ES-I3 (cell line): ENCODE results near the gene UMOD.

Source experiments
- H3K36me3 ChIP-seq: 2 replicates; pipeline ENCODE4 v1.6.1; 2013; ENCODE audit warnings: mild to moderate bottlenecking, low read length, control low read depth, moderate library complexity; ENCODE audit not compliant: insufficient read depth
- H3K4me1 ChIP-seq: 2 replicates; pipeline ENCODE4 v1.6.1; 2013; ENCODE audit warnings: mild to moderate bottlenecking, control low read depth, low read length; ENCODE audit not compliant: insufficient read depth
- H3K9ac ChIP-seq: 2 replicates; pipeline ENCODE4 v1.6.1; 2013; ENCODE audit warnings: low read depth, mild to moderate bottlenecking, low read length, moderate library complexity
- H3K9me3 ChIP-seq: 2 replicates; pipeline ENCODE4 v1.6.1; 2013; ENCODE audit warnings: mild to moderate bottlenecking, low read length, moderate library complexity; ENCODE audit not compliant: control insufficient read depth, insufficient read depth

Gene UMOD

DNA sequence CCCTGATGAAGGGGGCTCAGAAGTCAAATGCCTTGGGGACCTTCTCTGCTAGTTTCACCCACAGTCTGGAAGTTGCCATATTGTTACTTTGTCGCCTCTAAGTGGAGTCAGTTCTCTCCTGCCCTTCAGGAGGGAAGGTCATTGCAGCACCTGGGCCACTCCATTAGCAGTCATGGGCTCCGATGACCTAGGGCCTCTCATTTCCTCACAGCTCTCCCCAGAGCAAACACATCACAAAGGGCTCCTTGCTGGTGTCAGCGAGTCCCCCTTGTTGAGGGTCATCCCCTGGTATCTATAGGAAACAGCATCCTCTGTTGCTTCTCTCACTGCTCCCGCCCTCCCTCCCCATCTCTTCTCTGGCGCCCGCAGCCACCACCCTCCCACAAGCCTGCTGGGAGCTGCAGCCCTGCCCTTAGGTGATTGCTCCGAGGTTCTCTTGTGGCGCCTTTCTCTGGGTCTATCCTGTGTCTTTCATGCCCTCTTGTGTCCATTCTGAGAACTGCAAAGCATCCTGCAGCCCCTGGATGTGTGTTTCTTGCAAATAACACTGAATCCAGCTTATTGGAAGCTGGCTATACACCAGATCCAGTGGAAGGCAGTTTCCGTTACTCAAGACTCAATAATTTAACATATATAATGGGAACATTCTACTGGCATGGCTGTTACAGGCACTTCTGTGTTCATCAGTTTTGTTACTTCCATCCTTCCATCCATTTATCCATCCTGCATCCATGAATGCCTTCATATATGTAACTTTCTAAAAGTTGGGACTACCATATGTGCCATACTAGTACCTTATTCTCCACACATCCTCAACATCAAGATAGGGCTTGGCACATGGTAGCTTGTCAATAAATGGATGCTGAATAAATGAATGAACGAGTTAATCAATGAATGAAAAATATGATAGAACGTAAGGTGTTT, 30.9 kb upstream of the UMOD start:
- Histone ChIP-seq H3K9me3 (no peaks in the 10 kb centered on the region), H3K9ac (no peak overlapping the region), H3K36me3 (no peaks in the 10 kb centered on the region), H3K4me1 (no peaks in the 10 kb centered on the region)

DNA sequence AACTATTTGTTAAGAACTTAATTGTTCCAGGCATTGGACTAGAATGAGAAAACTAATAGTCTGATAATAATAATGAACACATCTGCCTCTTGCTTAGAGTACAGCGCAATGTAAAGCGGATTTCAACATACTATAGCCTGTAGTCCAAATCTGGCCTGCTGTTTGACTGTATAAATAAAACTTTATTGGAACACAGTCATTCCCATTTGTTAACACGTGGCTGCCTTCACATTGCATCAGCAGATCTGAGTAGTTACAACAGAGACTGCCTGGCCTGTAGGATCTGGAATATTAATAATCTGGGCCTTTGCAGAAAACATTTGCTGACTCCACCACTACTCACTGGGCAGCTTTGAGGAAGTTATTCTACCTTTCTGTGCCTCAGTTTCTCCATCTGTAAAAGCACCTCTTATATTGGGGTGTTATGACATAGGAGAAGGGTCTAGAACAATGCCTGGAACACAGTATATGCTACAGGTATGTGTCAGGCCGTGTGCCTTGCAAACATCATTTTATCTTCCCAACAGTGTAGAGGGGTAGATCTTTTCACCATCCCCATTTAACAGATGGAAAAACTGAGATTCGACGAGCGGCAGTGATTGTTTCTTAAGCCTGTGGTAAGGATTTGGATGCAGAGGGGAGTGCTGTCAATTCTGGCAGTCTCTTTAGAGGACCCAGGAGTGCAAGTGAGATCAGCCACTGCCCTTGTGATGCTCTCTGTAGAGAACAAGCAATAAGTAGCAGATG, 29.9 kb upstream of the UMOD start:
- H3K9ac ChIP-seq: no peak overlapping the region
- H3K36me3 ChIP-seq: no peaks in the 10 kb centered on the region
- no peaks in the 10 kb centered on the region for H3K4me1 ChIP-seq
- no peaks in the 10 kb centered on the region for H3K9me3 ChIP-seq

DNA sequence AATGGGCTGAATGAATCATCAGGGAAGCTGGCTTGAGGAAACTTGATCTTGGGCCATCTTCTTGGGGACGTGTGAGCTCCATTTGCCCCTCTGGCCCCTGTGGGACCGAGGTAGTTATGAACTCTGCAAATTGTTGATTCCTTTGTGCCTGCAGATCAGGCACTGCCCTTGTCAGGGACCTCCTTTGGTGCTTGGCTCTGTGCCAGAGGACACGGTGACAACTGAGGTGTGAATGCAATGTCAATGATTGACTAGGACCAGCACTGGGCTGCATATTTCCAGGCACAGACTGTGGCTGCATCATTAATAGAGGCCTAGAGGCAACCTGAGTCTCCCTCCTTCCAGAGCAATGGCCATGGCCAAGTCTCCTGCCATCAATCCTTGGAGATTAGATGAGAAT, 28.3 kb upstream of the UMOD start:
- no peak overlapping the region for H3K9ac ChIP-seq
- H3K4me1 ChIP-seq: no peaks in the 10 kb centered on the region
- H3K9me3 ChIP-seq: no peaks in the 10 kb centered on the region
- no peaks in the 10 kb centered on the region for H3K36me3 ChIP-seq

DNA sequence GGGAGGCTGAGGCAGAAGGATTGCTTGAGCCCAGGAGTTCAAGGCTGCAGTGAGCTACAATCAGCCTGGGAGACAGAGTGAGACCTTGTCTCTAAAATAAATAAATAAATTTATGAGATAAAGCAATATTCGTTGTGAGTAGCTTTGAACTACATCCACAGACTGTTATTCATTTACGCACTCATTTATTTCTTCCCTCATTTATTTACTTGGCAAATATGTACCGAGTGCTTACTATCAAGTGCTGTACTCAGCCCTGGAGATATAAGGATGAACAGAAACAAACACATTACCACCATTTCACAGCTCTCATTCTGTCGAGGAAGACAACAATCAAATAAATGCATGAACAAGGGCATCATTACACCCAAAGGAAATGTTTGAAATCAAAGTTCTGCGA, 24.7 kb upstream of the UMOD start:
- H3K9me3 ChIP-seq: 0 out of 2 replicates have a peak, but pooled peaks cover 2% of the 10 kb centered on the region
- H3K9ac ChIP-seq: no peak overlapping the region

DNA sequence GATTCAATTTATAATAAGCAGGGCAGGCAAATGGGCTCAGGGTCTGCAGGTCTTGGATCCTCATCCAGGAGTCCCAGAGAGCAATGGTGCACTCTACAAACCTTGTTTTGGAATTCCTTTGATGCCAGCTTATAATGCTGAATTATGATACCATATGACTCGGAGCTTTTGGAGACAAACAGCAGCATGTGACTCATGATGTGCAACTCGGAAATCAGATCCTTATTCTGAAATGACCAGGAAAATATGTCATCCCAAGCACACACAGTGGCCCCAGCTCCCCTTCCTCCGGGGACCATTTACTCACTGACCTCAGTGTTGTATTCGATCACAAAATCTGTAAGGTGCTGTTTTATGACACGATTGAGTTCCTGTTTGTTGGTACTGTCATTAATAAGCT, 20.2 kb upstream of the UMOD start:
- Histone ChIP-seq H3K36me3 (no peaks in the 10 kb centered on the region), H3K9me3 (0 out of 2 replicates have a peak, but pooled peaks cover 2% of the 10 kb centered on the region), H3K4me1 (no peaks in the 10 kb centered on the region), H3K9ac (no peak overlapping the region)

More for the DNA sequence above, 24.7 kb upstream of the UMOD start:
- Histone ChIP-seq H3K36me3 (no peaks in the 10 kb centered on the region), H3K4me1 (no peaks in the 10 kb centered on the region)

DNA sequence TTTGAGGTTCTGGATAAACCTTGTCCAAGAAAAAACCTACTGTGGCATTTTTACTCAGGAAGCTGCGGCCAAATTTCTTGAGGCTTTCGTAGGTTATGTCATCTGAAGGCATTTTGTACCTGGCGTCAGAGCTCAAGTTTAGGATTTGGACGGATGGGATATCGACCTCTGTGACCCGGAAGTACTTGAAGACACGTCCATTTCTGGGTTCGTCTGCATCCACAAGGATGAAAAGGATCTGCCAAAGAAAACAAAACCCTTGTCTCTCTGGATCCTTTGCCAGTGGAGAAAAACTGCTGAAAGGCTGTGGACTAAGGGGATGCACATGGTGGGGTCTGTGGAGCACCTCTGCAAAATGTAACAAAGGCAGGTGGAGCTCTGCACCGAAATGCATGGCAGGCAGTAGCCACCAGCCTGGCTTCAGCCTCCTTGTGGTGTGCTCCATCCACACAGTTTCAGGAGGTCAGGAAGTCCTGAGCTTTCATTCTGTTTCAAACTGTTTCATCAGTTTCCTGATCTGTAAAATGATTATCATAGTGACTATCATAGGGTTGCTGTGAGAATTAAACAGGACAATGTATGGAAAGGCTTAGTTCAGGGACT, 17.0 kb upstream of the UMOD start:
- H3K9ac ChIP-seq: no peak overlapping the region
- H3K9me3 ChIP-seq: 0 out of 2 replicates have a peak, but pooled peaks cover 1% of the 10 kb centered on the region
- no peaks in the 10 kb centered on the region for H3K36me3 ChIP-seq
- no peaks in the 10 kb centered on the region for H3K4me1 ChIP-seq

DNA sequence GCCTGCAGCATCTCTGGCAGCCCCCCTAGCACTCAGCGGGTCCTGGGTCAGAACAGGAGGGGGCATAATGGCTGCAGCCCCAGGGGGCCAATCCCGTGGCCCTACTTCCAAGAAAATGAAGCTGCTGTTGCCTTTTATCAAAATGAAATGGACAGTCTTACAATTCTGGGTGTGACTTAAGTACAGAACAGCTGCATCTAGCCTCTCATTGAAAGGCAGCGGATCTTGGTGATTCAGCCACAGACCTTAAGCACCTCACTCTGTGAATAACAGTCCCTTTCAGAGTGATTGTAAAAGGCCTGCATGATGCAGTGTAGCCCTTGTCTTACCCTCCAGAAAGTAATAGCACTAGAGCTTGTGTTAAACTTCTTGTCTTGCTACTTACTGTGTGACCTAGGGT, 11.5 kb upstream of the UMOD start:
- no peak overlapping the region for H3K9ac ChIP-seq
- no peaks in the 10 kb centered on the region for H3K9me3 ChIP-seq
- no peaks in the 10 kb centered on the region for H3K4me1 ChIP-seq
- H3K36me3 ChIP-seq: no peaks in the 10 kb centered on the region

DNA sequence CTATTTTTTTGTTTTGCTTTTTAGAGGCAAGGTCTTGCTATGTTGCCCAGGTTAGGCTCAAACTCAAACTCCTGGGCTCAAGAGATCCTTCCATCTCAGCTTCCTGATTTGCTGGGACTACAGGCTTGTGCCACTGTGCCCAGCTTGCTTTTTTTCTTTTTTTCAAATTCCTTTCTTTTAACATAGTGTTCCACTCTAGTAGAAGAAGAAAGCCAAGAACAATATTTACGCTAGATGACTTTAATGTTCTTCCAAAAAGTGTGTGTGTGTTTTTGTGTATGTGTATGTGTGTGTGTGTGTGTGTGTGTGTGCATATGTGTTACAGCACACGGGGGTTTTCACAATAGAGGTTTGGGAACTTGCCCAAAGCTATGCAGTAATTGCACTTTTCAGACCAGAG, 10.7 kb upstream of the UMOD start:
- H3K36me3 ChIP-seq: no peaks in the 10 kb centered on the region
- H3K4me1 ChIP-seq: no peaks in the 10 kb centered on the region
- no peaks in the 10 kb centered on the region for H3K9me3 ChIP-seq

DNA sequence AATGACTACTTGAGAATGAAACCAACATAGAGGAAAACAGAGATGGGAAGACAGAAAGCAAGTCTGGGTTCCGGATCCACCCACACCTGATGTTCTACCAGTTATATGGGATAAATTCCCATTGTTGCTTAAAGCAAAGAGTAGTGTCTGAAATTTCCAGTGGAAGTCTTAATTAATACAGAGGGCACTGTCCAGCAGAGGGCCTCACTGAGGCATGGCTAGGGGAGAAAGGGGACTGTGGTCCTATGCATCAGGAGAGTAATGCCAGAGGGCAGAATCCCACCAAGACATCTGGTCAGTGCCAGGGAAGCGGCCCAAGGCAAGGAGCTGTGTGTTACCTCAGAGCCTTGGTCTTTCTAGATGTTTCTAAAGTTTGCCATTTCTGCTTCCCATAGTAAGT, 7.5 kb upstream of the UMOD start:
- no peaks in the 10 kb centered on the region for H3K4me1 ChIP-seq
- H3K9me3 ChIP-seq: no peaks in the 10 kb centered on the region
- H3K36me3 ChIP-seq: no peaks in the 10 kb centered on the region
- H3K9ac ChIP-seq: no peak overlapping the region

More for the DNA sequence above, 10.7 kb upstream of the UMOD start:
- no peak overlapping the region for H3K9ac ChIP-seq

DNA sequence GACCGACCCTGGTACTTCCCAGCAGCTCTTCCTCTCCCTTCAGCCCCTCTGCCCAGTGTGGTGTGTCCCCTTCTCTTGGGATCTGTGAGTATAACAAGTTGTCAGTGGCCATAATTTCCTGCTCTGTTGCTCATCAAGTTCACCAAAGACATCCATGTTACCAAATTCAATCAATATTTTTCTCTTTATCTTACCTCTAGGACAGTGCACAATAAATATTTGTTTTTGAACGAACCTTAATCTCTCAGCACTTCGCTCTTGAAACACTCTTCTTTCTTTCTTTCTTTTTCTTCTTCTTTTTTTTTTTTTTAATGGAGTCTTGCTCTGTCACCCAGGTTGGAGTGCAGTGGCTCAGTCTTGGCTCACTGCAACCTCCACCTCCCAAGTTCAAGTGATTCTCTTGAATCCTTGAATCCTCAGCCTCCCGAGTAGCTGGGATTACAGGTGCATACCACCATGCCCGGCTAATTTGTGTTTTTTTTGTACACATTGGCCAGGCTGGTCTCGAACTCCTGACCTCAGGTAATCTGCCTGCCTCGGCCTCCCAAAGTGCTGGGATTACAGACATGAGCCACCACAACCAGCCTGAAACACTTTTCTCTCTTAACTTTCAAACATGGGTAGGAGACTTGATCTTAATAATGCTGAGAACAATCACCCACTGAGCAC, 2.7 kb upstream of the UMOD start:
- Histone ChIP-seq H3K9ac (no peak overlapping the region), H3K9me3 (no peaks in the 10 kb centered on the region), H3K36me3 (no peaks in the 10 kb centered on the region)

DNA sequence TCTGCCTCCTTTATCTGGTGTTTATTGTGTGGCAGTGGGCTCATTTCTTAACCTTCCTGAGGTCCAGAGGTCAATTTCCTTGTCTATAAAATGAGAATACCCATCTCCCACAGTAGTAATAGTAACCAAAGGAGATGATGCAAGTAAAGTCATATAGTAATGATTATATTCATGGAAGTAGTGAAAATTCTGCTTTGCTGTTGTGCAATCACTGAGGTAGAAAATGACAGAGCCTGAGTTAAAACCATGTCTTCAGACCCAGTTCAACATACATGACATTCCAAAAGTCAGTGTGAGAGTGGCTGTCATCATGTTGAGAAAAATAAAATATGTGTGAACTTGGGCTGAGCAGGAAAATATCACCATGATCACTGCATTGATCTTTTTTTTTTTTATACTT, 864 bp upstream of the UMOD start:
- H3K9ac ChIP-seq: no peak overlapping the region
- no peaks in the 10 kb centered on the region for H3K36me3 ChIP-seq
- no peaks in the 10 kb centered on the region; the same call in 1 of the 2 replicates for H3K4me1 ChIP-seq
- H3K9me3 ChIP-seq: no peaks in the 10 kb centered on the region

More for the DNA sequence above, 2.7 kb upstream of the UMOD start:
- H3K4me1 ChIP-seq: no peaks in the 10 kb centered on the region; the same call in 1 of the 2 replicates

DNA sequence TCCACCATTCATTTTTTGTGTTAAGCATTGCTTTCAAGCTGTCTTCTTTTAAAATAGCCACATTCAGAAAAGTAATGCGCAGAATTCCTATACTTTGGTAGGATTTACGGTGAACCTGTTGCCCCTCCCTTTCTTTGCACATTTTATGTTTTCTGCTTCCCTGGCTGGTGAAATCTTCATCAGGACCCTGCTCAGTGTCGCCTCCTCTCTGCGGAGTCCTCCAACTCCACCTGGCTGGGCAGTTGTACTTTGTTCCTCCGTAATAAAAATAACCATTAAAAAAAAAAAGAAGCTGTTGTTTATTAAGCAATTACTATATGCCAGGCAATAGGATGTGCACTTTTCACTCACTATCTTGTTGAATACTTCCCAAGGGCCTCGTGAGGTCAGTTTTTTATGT, 2.9 kb downstream of the UMOD start:
- no peaks in the 10 kb centered on the region; the same call in 1 of the 2 replicates for H3K4me1 ChIP-seq
- H3K36me3 ChIP-seq: no peaks in the 10 kb centered on the region
- H3K9me3 ChIP-seq: no peaks in the 10 kb centered on the region
- no peak overlapping the region for H3K9ac ChIP-seq

DNA sequence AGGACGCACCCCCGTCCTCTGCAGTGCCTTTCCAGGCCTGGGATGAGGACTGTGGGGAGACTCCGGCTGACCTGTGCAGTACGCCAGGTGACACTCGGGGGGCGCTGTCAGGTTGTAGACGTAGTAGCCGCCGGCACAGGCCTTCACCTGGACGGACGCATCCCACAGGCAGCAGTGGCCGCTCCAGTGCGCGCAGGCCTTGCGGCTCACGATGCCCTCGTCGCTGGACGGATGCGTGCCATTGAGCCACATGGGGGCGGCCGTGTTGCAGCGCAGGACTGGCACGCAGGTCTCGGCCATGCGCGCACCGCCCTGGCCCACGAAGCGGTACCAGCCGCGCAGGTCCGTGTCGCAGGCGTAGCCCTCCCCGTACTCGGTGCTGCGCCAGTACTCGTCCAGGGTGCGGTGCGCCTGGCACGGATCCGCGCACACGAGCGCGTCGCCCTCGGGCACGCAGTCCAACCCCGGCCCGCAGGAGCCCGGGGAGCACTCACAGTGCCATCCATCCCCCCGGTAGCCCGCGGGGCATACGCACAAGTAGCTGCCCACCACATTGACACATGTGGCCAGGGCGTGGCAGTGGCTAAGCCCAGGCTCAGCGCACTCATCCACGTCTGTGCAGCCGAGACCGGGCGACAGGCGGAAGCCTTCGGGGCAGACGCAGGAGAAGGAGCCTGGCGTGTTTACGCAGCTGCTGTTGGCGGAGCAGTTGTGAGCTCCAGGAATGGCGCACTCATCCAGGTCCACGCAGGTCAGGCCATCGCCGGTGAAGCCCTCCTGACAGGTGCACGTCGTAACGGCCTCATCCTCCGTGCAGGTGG, 3.9 kb downstream of the UMOD start:
- H3K9ac ChIP-seq: no peak overlapping the region
- no peaks in the 10 kb centered on the region; the same call in 1 of the 2 replicates for H3K4me1 ChIP-seq
- no peaks in the 10 kb centered on the region for H3K36me3 ChIP-seq
- no peaks in the 10 kb centered on the region for H3K9me3 ChIP-seq
